Measurements from ENCODE around the gene GOLGA2. TPM values are rescaled to one million over a fixed set of nuclear protein-coding genes. Genes with fewer than 3 reads are reported as not detected.
A peak's percentile ranks its signal among the peaks of the same experiment; 100 is the strongest.

The GOLGA2 gene
- total RNA-seq, 1 donor from 2014 or later: 86.9 TPM

DNA sequence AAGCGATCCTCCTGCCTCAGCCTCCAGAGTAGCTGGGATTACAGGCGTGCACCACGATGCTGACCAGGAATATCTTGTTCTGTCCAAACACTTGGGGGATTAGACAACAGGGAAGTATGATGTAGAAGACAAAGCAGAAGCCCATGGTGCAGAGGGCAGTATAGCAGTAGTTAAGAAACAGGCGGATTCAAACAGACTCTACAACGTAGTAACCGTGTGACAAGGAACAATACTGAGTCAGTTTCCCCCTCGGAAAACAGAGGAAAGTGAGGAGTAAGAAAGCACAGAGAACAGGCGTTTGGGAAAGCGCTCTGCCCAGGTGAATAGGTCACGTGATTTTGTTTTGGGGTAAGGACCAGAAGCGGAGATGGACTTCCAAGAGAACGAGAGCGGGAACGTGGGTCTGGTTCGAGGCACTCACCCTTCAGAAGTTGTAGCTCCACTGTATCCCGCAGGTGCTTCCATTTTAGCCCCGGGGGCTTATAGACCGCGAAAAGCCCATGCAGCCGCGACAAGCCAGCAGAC is 46.1 kb upstream of the GOLGA2 start:
- intact Hi-C loops (cut with micrococcal nuclease): no loop called here
- Histone ChIP-seq H3K27me3 (ENCODE audit: low read depth) (no peaks in the 10 kb centered on the region), H3K9me3 (replicated peaks) (no peaks in the 10 kb centered on the region), H3K27ac (replicated peaks) (peak overlapping the region; percentile 98), H3K4me1 (peaks cover 55% of the 10 kb centered on the region), H3K36me3 (peaks cover 50% of the 10 kb centered on the region), H3K4me3 (peak overlapping the region; percentile 86)
- TF ChIP-seq, protein P1, sequence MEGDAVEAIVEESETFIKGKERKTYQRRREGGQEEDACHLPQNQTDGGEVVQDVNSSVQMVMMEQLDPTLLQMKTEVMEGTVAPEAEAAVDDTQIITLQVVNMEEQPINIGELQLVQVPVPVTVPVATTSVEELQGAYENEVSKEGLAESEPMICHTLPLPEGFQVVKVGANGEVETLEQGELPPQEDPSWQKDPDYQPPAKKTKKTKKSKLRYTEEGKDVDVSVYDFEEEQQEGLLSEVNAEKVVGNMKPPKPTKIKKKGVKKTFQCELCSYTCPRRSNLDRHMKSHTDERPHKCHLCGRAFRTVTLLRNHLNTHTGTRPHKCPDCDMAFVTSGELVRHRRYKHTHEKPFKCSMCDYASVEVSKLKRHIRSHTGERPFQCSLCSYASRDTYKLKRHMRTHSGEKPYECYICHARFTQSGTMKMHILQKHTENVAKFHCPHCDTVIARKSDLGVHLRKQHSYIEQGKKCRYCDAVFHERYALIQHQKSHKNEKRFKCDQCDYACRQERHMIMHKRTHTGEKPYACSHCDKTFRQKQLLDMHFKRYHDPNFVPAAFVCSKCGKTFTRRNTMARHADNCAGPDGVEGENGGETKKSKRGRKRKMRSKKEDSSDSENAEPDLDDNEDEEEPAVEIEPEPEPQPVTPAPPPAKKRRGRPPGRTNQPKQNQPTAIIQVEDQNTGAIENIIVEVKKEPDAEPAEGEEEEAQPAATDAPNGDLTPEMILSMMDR (IDR thresholded peaks at IDR 0.05; ENCODE audit: borderline replicate concordance): no peak
- DNase-seq: no peak

DNA sequence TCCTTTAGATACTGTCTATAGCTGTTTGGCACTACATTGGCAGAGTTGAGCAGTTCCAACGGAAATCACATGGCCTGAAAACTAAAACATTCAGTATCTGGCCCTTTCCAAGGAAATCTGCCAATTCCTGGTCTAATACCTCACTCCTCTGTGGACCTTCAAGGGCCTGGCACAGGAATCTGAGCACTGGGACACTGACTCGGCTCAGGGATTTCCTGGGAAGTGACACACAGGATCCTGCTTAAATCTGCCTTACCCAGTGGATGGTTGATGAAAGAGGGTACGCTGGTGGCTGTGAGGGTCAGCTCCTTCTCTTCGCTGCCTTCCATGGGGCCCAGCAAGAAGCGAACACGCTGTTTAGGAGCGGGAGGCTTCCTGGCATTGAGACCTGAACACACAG is 45.5 kb upstream of the GOLGA2 start:
- H3K27ac ChIP-seq (replicated peaks): no peak overlapping the region

DNA sequence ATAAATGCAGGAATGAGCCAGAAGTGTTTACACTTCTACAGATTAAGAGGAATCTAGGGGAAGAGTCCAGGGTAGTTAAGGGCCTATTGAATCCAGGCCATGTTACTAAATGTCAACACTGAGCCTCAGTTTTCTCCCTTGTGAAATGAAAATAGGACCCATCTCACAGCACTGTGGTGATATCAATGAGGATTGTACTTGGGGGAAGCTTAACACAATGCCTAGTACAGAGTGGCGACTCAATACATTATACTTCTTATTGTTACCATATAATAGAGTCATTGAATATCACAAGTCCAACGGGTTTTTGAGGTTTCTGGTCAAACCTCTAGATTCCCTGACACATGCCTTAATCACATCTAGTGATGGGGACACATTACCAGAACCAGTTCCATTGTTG is 41.8 kb upstream of the GOLGA2 start:
- H3K27ac ChIP-seq (replicated peaks): no peak overlapping the region
- no peaks in the 10 kb centered on the region for H3K27me3 ChIP-seq (ENCODE audit: low read depth)
- H3K4me1 ChIP-seq: peaks cover 17% of the 10 kb centered on the region
- peaks cover 80% of the 10 kb centered on the region for H3K36me3 ChIP-seq
- no peak overlapping the region for H3K4me3 ChIP-seq
- no peaks in the 10 kb centered on the region for H3K9me3 ChIP-seq (replicated peaks)
- DNase-seq: no peak
- TF ChIP-seq, protein P1 (IDR thresholded peaks at IDR 0.05; ENCODE audit: borderline replicate concordance): no peak
- intact Hi-C loops (cut with micrococcal nuclease): no loop called here

More for the DNA sequence above, 45.5 kb upstream of the GOLGA2 start:
- TF ChIP-seq, protein P1 (IDR thresholded peaks at IDR 0.05; ENCODE audit: borderline replicate concordance): no peak
- Histone ChIP-seq H3K36me3 (peaks cover 52% of the 10 kb centered on the region), H3K27me3 (ENCODE audit: low read depth) (no peaks in the 10 kb centered on the region), H3K4me1 (peaks cover 54% of the 10 kb centered on the region), H3K4me3 (peak overlapping the region; percentile 86), H3K9me3 (replicated peaks) (no peaks in the 10 kb centered on the region)
- intact Hi-C loops (cut with micrococcal nuclease): no loop called here
- no peak for DNase-seq

DNA sequence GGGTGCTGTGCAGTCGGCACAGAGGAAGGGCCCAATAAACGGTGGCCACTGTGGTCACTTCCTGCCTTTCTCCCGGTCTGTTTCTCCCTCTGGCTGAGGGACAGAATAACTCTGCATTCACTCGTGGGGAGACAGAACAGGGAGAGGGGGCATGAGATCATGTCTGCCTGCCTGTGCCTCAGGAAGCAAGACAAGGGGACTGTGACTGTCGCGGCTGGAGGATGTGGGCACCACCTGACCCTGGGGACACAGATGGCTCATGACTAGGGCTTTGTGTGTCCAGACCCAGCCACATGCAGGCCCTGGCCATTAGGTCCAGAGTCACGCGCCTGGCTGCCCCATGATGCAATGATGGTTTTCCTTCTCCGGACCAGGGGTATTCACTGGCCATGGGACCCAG is 40.6 kb upstream of the GOLGA2 start:
- Histone ChIP-seq H3K9me3 (replicated peaks) (no peaks in the 10 kb centered on the region), H3K4me3 (no peak overlapping the region), H3K27ac (replicated peaks) (no peak overlapping the region), H3K36me3 (peaks cover 90% of the 10 kb centered on the region), H3K27me3 (ENCODE audit: low read depth) (no peaks in the 10 kb centered on the region), H3K4me1 (peaks cover 6% of the 10 kb centered on the region)
- no peak for DNase-seq
- intact Hi-C loops (cut with micrococcal nuclease): no loop called here
- TF ChIP-seq, protein P1 (IDR thresholded peaks at IDR 0.05; ENCODE audit: borderline replicate concordance): no peak

DNA sequence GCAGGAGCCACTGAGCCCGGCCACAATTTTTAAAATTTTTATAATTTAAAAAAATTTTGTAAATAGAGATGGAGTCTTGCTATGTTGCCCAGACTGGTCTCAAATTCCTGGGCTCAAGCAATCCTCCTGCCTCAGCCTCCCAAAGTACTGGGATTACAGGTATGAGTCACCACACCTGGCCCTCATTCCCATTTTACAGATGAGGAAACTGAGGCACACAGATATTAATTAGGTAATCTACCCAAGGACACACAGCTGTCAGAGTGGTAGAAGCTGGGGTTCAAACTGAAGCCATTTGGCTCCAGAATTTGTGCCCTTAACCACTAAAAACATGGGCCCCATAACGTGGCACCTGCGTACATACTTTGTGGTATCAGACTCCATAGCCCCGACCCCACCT is 38.9 kb upstream of the GOLGA2 start:
- intact Hi-C loops (cut with micrococcal nuclease): no loop called here
- H3K4me3 ChIP-seq: no peak overlapping the region
- H3K27ac ChIP-seq (replicated peaks): no peak overlapping the region
- peaks cover 17% of the 10 kb centered on the region for H3K4me1 ChIP-seq
- TF ChIP-seq, protein P1 (IDR thresholded peaks at IDR 0.05; ENCODE audit: borderline replicate concordance): no peak
- no peaks in the 10 kb centered on the region for H3K9me3 ChIP-seq (replicated peaks)
- DNase-seq: no peak
- H3K27me3 ChIP-seq (ENCODE audit: low read depth): no peaks in the 10 kb centered on the region
- peaks cover 94% of the 10 kb centered on the region for H3K36me3 ChIP-seq
